GM19372 (cell line): Measurements from ENCODE around the gene ITGA6.

Source experiments
- ATAC-seq: cut with Tn5 transposase; IDR thresholded peaks from one replicate; pipeline ENCODE4 v1.9.1; 2021; ENCODE audit warnings: mild to moderate bottlenecking, low read depth, moderate library complexity; ENCODE audit not compliant: unreplicated experiment

The ITGA6 gene

GRCh38 chr2:172555272-172555521 is 127.8 kb downstream of the ITGA6 start:
- peak; percentile 4 for ATAC-seq
